Muscle of leg (tissue), 11 donors: ENCODE results near the gene SYNE3. TPM values are rescaled to one million over a fixed set of nuclear protein-coding genes. Genes with fewer than 3 reads are reported as not detected.

ENCODE experiments used
- DNase-seq: peaks from one replicate; pipeline ENCODE4 v3.0.0; 2013
- H3K27ac ChIP-seq: one replicate; pipeline ENCODE4 v1.5.1; 2013; ENCODE audit warnings: mild to moderate bottlenecking, low read length, control low read depth
- H3K27me3 ChIP-seq: one replicate; pipeline ENCODE4 v1.6.1; 2013; ENCODE audit warnings: low read length; ENCODE audit not compliant: control insufficient read depth, insufficient read depth
- H3K36me3 ChIP-seq: one replicate; pipeline ENCODE4 v1.6.1; 2013; ENCODE audit warnings: low read length; ENCODE audit not compliant: control insufficient read depth, insufficient read depth
- H3K4me1 ChIP-seq: one replicate; pipeline ENCODE4 v1.6.1; 2013; ENCODE audit warnings: low read length; ENCODE audit not compliant: control insufficient read depth, insufficient read depth
- H3K4me3 ChIP-seq: one replicate; pipeline ENCODE4 v1.5.1; 2013; ENCODE audit warnings: low read length, control low read depth
- H3K9me3 ChIP-seq: replicated peaks from 2 replicates; pipeline ENCODE4 v1.6.1; 2013; ENCODE audit warnings: low read depth, low read length; ENCODE audit not compliant: control insufficient read depth
- WGBS: methylation state at CpG from one replicate; pipeline ENCODE4 v1.1.5; 2013; ENCODE audit warnings: missing lambda C conversion rate; ENCODE audit not compliant: insufficient coverage; 5-methylcytosine and 5-hydroxymethylcytosine counted together
- polyA plus RNA-seq, 8 donors: library from polyadenylated mRNA; unstranded; fragments of 120-200 nt; gene quantifications; one replicate each; pipeline versions ENCODE4 v1.2.1 to v1.2.3, GENCODE V29; 2013; ENCODE audit warnings: inconsistent platforms in 1 of 8, low replicate concordance in 1 of 8; ENCODE audit not compliant: insufficient read length in 8 of 8, insufficient read depth in 1 of 8
- total RNA-seq: library from RNA; stranded (reverse); fragments of 120-200 nt; gene quantifications from one replicate; pipeline ENCODE4 v1.2.4, GENCODE V29; 2013

SYNE3 gene
- total and polyA plus RNA-seq, 9 donors = 6.8 to 14.5 (median 10.5) TPM

GRCh38 chr14:95533391-95533821 is 17.0 kb upstream of the SYNE3 start:
- 0% methylated on average over 6 of the region's 10 CpGs for WGBS
- no peaks in the 10 kb centered on the region for H3K9me3 ChIP-seq
- peak; percentile 63 for DNase-seq
- no peaks in the 10 kb centered on the region for H3K36me3 ChIP-seq
- no peaks in the 10 kb centered on the region for H3K27me3 ChIP-seq
- peak overlapping the region; percentile 97 for H3K4me3 ChIP-seq
- H3K27ac ChIP-seq = peak overlapping the region; percentile 94
- H3K4me1 ChIP-seq = peaks cover 29% of the 10 kb centered on the region

GRCh38 chr14:95531969-95532368 is 15.5 kb upstream of the SYNE3 start:
- no peaks in the 10 kb centered on the region for H3K27me3 ChIP-seq
- H3K9me3 ChIP-seq = no peaks in the 10 kb centered on the region
- DNase-seq = no peak
- no peak overlapping the region for H3K27ac ChIP-seq
- peaks cover 28% of the 10 kb centered on the region for H3K4me1 ChIP-seq
- H3K4me3 ChIP-seq = no peak overlapping the region
- WGBS = 43% methylated on average over 1 of the region's 3 CpGs
- H3K36me3 ChIP-seq = no peaks in the 10 kb centered on the region

- no peaks in the 10 kb centered on the region for H3K9me3 ChIP-seq
- H3K27me3 ChIP-seq = no peaks in the 10 kb centered on the region
- H3K27ac ChIP-seq = no peak overlapping the region
- peaks cover 23% of the 10 kb centered on the region for H3K4me1 ChIP-seq
- H3K4me3 ChIP-seq = no peak overlapping the region
- H3K36me3 ChIP-seq = no peaks in the 10 kb centered on the region
- WGBS = no CpG with 5 or more reads among the region's 3 CpGs
- no peak for DNase-seq
Observed at GRCh38 chr14:95531473-95531872, 15.0 kb upstream of the SYNE3 start.

GRCh38 chr14:95530473-95531276 is 14.2 kb upstream of the SYNE3 start:
- Histone ChIP-seq H3K9me3 (no peaks in the 10 kb centered on the region), H3K36me3 (no peaks in the 10 kb centered on the region), H3K27ac (no peak overlapping the region), H3K4me1 (peaks cover 17% of the 10 kb centered on the region), H3K4me3 (no peak overlapping the region), H3K27me3 (no peaks in the 10 kb centered on the region)
- no peak for DNase-seq
- 71% methylated on average over 3 of the region's 13 CpGs for WGBS

- no peaks in the 10 kb centered on the region for H3K9me3 ChIP-seq
- WGBS = 83% methylated on average over 3 of the region's 7 CpGs
- no peaks in the 10 kb centered on the region for H3K27me3 ChIP-seq
- no peaks in the 10 kb centered on the region for H3K36me3 ChIP-seq
- peaks cover 13% of the 10 kb centered on the region for H3K4me1 ChIP-seq
- H3K4me3 ChIP-seq = no peak overlapping the region
- DNase-seq = no peak
- H3K27ac ChIP-seq = no peak overlapping the region
Observed at GRCh38 chr14:95529216-95529615, 12.8 kb upstream of the SYNE3 start.

GRCh38 chr14:95527387-95528002 is 11.0 kb upstream of the SYNE3 start:
- H3K4me3 ChIP-seq = no peak overlapping the region
- H3K27ac ChIP-seq = no peak overlapping the region
- H3K9me3 ChIP-seq = no peaks in the 10 kb centered on the region
- 33% methylated on average over 1 of the region's 4 CpGs for WGBS
- H3K27me3 ChIP-seq = no peaks in the 10 kb centered on the region
- DNase-seq = peak; percentile 79
- no peaks in the 10 kb centered on the region for H3K36me3 ChIP-seq
- peaks cover 9% of the 10 kb centered on the region for H3K4me1 ChIP-seq

- Histone ChIP-seq H3K27ac (no peak overlapping the region), H3K4me1 (peaks cover 7% of the 10 kb centered on the region), H3K27me3 (no peaks in the 10 kb centered on the region), H3K36me3 (no peaks in the 10 kb centered on the region), H3K4me3 (no peak overlapping the region), H3K9me3 (no peaks in the 10 kb centered on the region)
- no CpG with 5 or more reads among the region's 9 CpGs for WGBS
- DNase-seq = no peak
Observed at GRCh38 chr14:95526483-95527386, 10.3 kb upstream of the SYNE3 start.

GRCh38 chr14:95525999-95526398 is 9.5 kb upstream of the SYNE3 start:
- H3K36me3 ChIP-seq = no peaks in the 10 kb centered on the region
- DNase-seq = no peak
- H3K27me3 ChIP-seq = no peaks in the 10 kb centered on the region
- no peak overlapping the region for H3K4me3 ChIP-seq
- peaks cover 7% of the 10 kb centered on the region for H3K4me1 ChIP-seq
- 66% methylated on average over 5 of the region's 5 CpGs for WGBS
- no peaks in the 10 kb centered on the region for H3K9me3 ChIP-seq
- H3K27ac ChIP-seq = no peak overlapping the region

GRCh38 chr14:95524706-95525512 is 8.5 kb upstream of the SYNE3 start:
- Histone ChIP-seq H3K27me3 (no peaks in the 10 kb centered on the region), H3K4me3 (no peak overlapping the region), H3K27ac (no peak overlapping the region), H3K9me3 (no peaks in the 10 kb centered on the region), H3K4me1 (peaks cover 7% of the 10 kb centered on the region), H3K36me3 (no peaks in the 10 kb centered on the region)
- 76% methylated on average over 4 of the region's 6 CpGs for WGBS
- no peak for DNase-seq
